DMS53 treated with DMSO at 0.1 percent for 48 hours (cell line): ENCODE measurements around the gene SYP.

Experiments used
- DNase-seq: peaks from one replicate; lab custom pipeline; 2025; ENCODE audit not compliant: unreplicated experiment; lab: John Stamatoyannopoulos, UW

The SYP gene

GRCh38 chrX:49221868-49222267 lies 21.9 kb upstream of the SYP start:
- no peak for DNase-seq

DNA sequence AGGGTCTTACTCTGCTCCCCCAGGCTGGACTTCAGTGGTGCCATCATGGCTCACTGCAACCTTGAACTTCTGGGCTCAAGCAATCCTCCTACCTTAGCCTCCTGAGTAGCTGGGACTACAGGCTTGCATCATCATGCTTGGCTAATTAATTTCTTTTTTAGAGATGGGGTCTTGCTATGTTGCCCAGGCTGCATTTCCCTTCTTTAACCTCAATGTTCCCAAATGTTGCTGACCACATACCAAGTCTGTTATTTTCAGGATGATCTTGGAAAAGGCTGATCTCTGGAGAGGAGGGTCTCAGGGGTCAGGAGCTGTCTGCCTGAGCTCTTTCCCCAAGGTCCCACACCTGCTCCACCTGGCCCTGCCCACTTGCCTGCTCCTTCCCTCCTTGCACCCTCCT lies 20.1 kb upstream of the SYP start:
- no peak for DNase-seq

DNA sequence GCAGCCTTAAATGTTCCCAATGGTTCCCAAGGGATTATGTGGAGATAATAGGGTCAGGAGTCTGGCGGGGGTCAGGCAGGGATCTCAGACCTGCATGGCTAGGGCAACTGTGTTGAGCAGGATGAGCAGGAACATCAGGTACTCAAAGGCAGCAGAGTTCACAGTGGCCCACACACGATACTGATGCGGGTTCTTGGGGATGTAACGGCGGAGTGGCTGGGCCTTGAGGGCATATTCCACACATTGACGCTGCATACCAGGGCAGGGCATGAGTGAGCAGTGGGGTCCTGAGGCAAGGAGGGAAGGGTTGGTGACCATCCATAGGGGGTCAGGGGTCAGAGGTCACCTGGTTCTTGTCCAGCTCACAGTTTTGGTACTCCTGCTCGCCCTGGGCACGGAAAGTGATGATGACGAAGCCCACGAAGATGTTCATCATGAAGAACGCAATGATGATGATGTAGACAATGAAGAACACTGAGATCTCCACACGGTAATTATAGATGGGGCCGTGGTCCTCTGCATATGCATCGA lies 15.1 kb upstream of the SYP start:
- DNase-seq, result no peak

DNA sequence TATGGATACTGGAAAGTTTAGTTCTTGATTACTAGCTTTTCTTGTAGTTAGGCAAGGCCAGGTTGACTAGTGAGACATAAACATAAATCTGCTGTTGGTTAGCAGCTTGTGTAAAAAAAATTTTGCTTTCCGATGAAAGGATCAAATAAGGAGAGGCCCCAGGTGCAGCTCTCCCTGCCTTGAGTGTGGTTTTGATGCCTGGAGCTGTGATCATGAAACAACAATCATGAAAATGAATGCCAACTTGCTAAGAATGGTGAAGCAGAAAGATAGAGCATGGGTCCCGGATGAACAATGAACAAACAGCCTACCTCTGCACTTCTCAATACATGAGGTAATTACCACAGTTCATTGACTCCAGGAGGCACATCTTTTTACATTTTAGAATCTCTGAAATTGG lies 14.4 kb upstream of the SYP start:
- DNase-seq, result no peak

DNA sequence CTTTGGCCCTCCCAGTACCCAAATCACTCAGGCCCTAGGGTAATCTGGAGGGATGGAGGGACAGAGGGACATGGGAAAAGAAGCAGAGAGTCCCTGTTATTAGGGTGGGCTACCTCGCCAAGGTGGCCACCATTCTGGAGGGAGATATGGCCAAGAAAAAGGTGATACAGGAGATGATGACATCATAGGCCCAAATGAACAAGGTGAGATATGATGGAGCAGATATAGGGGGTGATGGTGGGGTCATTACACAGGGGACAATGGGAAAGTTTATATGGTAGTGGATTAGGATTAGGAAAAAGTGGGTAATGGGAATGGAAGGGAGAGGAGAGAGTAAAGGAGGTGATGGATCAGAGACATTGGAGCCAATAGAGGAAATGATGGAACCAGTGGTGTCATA lies 12.9 kb upstream of the SYP start:
- DNase-seq, result no peak

GRCh38 chrX:49212209-49212608 lies 12.2 kb upstream of the SYP start:
- no peak for DNase-seq

DNA sequence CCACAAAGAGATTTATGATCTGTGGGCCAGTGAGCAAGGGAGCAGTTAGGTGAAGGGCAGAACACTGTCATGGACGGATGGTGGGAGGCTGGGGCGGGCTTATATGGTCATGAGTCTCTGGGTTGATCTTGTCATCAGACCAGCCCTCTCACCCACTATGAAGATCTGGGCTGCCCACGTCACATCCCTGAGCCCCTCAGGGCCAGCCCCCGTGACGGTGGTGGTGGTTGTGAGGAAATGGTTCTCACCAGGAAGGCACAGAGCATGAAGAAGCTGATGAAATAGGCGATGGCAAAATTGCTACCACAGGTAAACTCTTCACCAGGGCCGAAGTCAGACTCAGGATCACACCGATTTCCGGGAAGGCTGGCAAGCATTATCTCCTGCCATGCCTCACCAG lies 11.1 kb upstream of the SYP start:
- no peak for DNase-seq

- DNase-seq, result no peak
Observed at GRCh38 chrX:49210406-49210805, 10.4 kb upstream of the SYP start.

DNA sequence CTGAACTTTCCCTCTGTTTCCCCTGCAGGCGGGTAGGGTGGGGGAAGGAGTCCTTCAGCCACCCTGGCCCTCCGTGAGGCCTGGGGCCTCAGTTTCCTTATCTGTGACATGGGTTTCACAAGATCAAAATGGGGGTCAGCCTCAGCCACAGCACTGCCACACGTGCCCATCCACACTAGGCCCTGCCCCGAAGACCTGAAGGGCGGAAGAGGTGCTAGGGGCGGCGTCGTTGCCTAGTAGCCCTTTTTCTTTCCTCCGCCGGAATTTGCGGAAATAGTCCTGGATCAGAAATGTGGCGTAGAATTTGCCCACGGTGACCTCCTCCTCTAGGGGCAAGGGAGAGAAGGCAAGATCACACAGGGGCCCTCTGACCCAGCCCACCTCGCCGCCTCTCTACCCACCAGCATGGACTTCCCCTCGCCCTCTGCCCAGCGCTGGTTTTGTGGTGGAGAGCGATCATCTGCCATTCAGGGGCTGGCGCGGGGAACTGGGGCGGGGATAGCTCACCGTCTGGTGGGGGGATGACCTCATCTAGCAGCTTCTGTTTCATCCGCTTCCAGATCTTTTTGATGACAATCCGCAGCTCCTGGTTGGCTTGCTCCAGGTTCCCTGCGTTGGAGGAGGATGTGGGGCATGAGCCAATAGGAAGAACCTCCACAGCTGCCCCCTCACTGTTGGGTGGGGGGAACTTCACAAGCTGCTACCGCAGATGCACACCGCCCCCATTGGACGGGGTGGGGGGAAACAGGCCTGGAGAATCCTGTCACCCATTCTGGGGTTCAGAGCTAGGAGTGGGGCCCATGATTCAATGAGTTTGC lies 9.7 kb upstream of the SYP start:
- no peak for DNase-seq

DNA sequence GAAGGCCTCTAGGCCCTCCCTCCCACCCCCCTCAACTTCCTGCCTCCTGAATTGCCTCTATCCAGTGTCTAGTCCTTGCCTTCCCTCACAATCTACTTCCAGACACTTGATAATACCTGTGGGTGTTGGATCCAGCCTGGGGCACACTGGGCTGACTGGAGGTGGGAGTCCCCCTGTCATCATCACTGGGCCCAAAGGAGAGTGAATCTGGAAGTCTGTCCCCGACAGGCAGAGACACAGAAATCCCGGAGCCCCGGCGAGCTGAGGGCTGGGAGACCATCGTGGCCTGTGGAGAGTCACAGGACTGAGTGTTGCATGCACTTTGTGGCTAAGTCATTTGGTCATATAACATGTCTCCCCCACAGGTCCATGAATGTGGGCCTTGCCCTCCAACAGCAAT lies 8.4 kb upstream of the SYP start:
- no peak for DNase-seq

GRCh38 chrX:49206543-49206942 lies 6.5 kb upstream of the SYP start:
- DNase-seq, result no peak

- DNase-seq, result no peak
Observed at GRCh38 chrX:49205443-49205842, 5.5 kb upstream of the SYP start.

- no peak for DNase-seq
Observed at GRCh38 chrX:49204709-49205108, 4.7 kb upstream of the SYP start.

- DNase-seq, result no peak
Observed at GRCh38 chrX:49204017-49204416, 4.0 kb upstream of the SYP start.

- no peak for DNase-seq
Observed at GRCh38 chrX:49203536-49203935, 3.5 kb upstream of the SYP start.

- peak; percentile 55 for DNase-seq
Observed at GRCh38 chrX:49202022-49202421, 2.0 kb upstream of the SYP start.

DNA sequence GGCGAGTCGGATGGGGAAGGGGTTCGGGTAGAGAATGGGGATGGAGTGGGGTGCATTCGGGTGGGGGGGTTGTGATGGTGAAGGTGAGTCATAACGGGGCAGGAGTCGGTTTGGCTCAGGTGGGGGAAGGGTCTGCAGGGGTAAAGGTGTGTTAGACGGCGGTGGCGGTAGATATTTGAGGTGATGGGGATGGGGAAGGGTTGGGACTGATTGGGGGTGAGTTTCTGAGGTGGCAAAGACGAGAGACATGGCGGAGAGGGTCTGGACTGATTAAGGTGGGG lies 738 bp downstream of the SYP start:
- DNase-seq, result no peak

DNA sequence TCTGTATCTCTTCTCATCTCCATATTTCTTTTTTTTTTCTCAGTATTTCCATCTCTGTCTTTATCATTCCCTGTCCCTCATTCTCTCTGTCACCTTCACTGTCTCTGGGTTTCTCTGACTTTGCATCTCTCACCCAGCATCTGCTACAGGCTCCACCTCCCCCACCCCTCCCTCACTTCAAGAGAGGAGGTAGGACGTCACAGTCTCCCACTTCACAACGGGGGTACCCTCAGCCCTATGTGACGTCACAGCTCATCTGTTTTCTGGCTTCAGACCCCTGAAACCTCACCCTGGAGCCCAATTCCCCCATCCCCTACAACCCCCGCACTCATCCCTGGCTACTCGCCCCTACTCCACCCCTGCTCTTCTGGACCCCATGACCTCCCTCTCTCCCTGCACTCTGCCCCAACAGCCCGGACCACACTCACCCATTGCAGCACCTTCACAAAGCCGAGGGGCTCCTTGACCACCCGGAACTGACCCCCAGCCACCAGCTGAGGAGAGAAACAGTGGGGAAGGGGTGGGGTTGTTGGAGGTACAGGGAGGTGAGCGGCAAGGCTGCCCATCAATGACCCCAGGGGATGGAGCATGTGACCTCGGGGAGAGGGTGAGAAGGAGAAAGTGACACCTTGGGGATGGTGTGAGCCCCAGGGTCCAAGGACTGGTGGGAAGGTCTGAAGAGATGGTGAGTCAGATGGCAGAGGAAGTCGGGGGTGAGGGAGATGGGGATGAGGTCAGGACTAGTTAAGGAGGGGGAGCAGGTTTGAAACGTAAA lies 1.3 kb downstream of the SYP start:
- no peak for DNase-seq

DNA sequence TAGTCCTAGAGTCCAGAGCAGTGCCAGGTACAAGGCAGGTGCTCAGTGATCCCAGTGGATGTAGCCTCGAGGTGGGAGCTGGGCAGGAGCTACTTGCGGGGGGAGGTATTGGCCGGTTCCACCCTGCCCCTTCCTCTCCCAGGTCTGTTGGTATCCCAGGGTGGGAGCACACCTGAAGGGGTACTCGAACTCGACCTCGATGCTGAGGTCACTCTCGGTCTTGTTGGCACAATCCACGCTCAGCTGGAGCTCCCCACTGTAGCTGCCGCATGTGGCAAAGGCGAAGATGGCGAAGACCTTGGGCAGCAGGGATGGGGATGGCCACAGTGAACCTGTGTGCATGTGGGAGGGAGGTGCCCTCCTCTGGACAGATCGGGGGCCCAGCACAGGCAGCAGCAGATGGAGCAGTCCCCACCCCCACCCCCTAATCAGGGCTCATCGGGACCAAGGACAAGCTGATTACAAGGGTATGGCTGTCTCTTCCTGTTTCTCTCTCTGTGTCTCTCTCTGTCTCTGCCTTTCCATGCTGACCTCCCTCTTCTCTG lies 2.4 kb downstream of the SYP start:
- DNase-seq, result no peak

- DNase-seq, result no peak
Observed at GRCh38 chrX:49193542-49193964, 6.4 kb downstream of the SYP start.

DNA sequence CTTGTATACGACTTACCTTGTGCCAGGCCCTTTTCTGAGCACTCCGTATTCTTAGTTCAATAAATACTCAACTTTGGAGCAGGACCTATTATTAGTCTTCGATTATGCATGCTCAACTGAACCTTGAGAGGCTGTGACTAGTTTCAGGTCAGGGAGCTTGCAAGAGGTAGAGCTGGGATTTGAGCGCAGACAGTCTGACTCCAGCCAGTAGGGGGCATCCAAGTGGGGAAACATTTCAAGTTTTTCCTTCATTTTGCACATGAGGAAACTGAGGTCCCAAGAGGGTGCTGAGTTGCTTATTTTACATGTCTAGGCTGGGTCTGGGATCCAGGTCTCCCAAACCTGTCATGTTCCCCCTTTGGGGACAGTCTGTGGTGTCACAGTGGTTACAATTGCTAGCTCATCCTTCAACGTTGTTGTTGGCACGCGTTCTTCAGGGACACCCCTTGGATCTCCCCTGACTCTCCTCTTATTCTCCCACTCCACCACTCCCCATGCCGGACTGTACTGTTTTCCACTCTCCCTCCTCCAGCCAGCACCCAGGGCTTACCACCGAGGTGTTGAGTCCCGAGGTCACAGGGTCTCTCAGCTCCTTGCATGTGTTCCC lies 7.2 kb downstream of the SYP start:
- DNase-seq, result no peak

DNA sequence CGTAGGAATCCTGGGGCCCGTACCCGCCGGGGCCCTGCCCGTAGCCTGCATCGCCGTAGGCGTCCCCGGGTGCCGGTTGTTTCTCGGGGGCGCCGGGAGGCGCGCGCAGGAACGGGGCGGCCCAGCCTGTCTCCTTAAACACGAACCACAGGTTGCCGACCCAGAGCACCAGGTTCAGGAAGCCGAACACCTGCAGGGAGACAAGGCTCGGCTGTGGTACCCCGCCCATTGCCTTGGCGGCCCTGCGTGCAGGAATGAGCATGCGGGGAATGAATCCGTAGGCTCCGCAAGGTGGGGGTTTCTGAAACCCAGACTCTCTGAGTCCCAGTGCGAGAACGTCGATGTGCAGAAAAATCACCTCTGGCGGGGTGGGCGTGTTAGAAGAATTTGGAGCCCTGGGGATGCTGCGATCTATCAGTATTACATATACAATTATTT lies 8.4 kb downstream of the SYP start:
- peak; percentile 41 for DNase-seq
